GM18517 (cell line): Measurements from ENCODE around the gene ABCA6.
"Not testable (repeated sequence)": the region's sequence is repeated elsewhere in the genome, so short reads cannot be mapped to it uniquely, and the experiment has no call there.

ENCODE experiments used
- ATAC-seq: cut with Tn5 transposase; IDR thresholded peaks from one replicate; pipeline ENCODE4 v1.9.1; 2021; ENCODE audit warnings: mild to moderate bottlenecking, moderate library complexity; ENCODE audit not compliant: unreplicated experiment

Gene ABCA6, protein sequence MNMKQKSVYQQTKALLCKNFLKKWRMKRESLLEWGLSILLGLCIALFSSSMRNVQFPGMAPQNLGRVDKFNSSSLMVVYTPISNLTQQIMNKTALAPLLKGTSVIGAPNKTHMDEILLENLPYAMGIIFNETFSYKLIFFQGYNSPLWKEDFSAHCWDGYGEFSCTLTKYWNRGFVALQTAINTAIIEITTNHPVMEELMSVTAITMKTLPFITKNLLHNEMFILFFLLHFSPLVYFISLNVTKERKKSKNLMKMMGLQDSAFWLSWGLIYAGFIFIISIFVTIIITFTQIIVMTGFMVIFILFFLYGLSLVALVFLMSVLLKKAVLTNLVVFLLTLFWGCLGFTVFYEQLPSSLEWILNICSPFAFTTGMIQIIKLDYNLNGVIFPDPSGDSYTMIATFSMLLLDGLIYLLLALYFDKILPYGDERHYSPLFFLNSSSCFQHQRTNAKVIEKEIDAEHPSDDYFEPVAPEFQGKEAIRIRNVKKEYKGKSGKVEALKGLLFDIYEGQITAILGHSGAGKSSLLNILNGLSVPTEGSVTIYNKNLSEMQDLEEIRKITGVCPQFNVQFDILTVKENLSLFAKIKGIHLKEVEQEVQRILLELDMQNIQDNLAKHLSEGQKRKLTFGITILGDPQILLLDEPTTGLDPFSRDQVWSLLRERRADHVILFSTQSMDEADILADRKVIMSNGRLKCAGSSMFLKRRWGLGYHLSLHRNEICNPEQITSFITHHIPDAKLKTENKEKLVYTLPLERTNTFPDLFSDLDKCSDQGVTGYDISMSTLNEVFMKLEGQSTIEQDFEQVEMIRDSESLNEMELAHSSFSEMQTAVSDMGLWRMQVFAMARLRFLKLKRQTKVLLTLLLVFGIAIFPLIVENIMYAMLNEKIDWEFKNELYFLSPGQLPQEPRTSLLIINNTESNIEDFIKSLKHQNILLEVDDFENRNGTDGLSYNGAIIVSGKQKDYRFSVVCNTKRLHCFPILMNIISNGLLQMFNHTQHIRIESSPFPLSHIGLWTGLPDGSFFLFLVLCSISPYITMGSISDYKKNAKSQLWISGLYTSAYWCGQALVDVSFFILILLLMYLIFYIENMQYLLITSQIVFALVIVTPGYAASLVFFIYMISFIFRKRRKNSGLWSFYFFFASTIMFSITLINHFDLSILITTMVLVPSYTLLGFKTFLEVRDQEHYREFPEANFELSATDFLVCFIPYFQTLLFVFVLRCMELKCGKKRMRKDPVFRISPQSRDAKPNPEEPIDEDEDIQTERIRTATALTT (N-terminal part only)

DNA sequence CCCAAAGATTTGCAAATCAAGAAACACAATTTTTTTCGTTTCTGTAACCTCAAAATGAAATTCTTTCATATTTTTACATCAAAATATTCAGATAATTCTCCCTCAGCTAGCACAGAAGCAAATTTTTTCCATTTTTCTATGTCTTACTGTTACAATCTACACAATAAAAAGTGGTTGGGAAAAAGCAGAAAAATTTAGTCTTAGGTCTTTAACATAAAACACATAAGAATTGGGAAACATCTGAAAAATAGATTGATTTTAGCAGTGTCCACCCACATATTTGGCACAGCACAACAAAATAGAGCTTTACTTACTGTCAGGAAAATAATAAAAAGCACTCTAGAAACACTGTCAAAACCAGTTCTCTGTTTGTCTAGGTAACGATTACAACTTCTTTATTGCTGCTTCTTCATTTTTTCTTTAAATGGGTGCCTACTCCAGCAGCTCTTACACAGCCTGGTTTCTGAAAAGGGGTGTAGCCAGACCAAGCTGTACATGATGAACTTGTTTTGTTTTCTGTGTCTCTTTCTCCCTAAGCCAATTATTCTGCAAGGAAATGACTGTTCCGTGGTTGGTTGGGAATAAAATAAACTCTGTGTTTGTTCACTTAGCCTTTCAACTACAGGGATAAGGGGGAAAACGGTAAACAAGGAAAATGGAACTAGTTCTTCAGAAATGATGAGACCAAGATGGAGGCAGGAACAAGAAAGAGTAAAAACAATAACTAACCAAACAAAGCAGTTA lies at the start of gene ABCA6:
ABCA6 (minus strand) TSS at position 465 of the 744 bp plus-strand sequence. CDS start 1,192 bp downstream, outside the sequence.
- no peak for ATAC-seq

DNA sequence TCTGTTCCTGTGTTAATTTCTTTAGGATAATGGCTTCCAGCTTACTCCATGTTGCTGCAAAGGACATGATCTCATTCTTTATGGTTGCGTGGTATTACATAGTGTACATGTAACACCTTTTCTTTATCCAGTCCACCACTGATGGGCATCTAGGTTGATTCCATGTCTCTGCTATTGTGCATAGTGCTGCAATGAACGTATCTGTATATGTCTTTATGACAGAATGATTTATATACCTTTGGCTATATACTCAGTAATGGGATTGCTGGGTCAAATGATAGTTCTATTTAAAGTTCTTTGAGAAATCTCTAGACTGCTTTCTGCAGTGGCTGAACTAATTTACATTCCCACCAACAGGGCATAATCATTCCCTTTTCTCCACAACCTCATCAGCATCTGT lies 47.1 kb upstream of the ABCA6 start:
- no peak for ATAC-seq

DNA sequence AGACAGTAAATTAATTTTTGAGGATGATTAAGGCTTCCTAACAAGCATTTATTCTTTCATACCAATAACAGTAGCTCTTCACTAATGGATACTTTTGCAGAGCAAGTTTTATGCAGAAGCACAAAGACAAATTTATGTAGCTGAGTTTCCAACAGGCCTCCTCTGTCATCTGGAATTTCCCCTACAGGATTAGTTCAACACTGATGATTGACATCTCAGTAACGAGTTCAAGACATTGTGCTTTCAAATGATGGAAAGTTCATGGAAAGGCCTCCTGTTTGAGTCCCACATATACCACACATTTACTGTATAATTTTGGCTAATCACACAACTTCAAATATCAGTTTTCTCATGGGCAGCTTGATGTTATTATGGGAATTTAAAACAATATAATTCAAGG lies 46.4 kb upstream of the ABCA6 start:
- no peak for ATAC-seq

GRCh38 chr17:69187294-69187693 lies 45.6 kb upstream of the ABCA6 start:
- no peak for ATAC-seq

DNA sequence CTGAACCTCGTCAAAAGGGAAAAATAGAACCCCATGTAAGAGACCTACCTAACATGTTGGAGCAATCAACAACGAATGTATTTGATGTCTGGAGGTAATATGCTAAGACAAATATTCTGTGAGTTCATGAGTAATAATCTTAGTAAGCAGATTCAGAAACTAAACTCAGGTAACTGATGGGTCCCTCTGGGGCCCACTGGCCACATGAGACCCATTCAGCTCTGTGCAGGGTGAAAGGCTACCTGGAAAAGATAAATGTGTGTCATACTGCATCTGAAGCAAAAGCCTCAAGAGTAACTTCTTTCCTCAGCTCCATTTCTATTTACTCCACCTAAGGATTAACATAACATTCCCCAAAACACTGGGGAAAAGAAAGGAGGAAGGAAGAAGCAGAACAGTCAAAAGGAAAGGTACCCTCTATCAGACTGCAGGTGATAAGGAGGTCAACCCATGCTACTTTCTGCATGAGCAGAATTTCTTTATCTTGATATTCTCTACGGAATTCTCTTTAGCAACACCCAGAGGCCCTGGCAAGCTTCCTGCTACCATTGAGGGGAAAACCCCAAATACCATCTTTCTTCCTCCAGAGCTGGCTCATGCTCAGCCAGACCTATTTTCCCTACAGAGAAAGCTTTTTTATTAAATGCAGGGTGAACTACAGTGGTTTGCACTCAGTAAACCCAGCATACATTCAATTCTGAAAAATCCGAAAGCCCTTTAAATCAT lies 37.7 kb upstream of the ABCA6 start:
- no peak for ATAC-seq

DNA sequence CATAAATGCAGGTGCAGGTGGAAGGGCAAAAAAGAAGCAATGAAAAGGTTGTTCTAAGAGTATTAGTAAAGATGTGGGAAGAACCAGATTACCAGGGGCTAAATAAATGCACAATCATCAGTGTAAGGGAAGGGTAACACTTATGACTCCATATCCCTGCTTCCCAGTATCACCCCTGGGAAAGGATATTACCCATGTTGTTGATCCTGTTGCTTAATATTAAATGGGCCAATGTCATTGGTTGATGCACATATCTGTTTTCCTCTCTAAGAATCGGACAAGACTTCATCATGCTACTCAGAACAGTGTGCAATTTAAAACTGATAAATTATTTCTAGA lies 34.7 kb upstream of the ABCA6 start:
- no peak for ATAC-seq

DNA sequence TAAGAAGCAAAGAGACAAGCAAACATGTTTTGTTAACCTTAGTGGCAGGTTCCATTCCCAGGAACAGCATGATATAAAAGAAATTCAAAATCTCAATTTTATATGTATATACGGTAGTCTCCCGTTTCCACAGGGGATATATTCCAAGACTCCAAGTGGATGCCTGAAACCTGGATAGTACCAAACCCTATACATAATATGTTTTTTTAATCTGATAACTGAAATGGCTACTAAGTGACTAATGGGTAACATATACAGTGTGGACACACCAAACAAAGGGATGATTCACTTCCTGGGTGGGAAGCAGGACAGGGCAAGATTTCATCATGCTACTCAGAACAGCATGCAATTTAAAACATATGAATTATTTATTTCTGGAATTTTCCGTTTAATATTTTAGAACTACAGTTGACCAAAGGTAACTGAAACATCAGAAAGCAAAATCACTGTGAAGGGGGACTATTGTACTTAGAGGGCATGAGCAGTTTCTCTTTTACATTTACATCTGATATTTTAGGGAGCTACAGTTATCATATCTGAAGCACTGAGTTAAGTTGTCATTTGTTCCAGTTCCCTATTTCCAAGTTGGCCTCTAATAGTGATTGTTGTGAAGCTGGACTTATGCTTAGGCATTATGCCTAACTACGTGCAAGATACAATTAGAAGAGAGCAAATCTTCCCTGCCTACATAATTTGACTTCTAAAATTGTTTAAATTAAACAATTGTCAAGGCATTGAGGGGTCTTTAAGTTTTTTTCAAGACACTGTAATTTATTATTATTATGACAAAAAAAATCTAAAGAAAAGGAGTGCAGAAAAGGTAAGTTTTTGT lies 34.1 kb upstream of the ABCA6 start:
- no peak for ATAC-seq

GRCh38 chr17:69175262-69175624 lies 33.5 kb upstream of the ABCA6 start:
- ATAC-seq: no peak

DNA sequence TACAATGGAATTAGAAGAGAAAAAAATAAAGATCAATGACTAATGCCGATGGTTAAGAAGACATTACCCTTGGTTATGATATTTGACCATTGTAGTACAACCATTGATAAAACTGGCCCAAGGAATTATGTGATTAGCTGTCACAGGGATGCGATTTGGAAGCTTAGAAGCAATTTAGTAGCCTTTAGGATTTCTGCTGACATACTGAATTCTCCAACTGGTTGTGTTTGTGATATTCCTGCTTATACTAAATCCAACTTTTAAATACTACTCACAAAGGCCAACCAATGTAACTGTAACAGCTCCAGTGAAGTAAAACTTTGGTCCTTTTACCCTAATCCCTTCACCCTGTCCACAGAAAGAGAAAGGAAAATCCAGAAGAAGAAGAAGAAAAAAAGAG lies 31.4 kb upstream of the ABCA6 start:
- no peak for ATAC-seq

DNA sequence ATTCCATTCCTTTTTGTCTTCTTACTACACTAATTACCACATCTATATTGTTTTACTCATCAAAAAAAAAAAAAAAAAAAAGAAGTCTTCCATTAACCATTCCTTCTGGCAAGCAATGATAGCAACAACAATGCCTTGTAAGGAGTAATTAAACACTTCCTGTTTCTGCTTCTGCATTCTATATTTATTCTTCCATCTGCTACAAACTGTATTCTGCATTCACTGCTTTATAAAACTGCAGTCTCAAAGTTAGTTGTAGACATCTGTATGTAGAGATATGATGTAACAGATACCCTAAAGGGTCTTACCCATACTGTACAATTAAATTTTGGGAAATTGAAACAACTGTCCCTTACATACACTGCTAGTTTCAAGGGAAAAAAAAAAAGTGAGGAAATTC lies 28.7 kb upstream of the ABCA6 start:
- no peak for ATAC-seq

GRCh38 chr17:69168642-69169041 lies 26.9 kb upstream of the ABCA6 start:
- ATAC-seq: not testable (repeated sequence)

DNA sequence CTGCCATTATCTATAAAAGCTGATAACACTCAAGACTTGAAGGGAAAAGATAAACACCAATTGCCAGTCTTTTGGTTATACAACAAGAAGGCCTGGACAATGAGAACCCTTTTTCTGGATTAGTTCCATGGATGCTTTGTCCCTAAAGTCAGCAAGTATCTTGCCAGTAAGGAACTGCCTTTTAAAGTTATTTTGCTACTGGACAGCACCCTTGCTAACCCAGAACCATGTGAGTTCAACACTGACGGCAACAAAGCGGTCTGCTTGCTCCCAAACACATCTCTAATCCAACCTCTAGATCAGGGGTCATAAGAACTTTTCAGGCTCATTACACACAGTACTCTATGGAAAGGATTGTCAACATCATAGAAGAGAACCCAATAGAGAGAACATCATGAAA lies 25.3 kb upstream of the ABCA6 start:
- no peak for ATAC-seq

DNA sequence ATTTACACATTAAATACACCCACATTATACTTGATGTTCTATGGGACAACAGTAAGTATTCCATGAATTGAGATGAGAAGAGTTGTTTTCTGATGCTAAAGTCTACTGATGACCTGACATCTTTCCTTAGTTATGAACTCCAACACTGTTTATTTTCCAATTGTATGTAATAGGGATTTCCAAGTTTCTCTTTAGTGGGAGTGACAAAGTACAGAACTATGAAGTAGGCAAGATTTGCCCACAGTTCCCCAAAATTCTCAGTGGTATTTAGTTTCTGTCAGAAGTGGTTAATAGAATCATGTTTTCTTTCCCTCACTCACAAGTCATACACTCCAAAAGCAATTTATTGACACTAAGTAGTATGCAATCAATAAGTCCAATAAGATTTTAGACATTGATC lies 22.5 kb upstream of the ABCA6 start:
- no peak for ATAC-seq

DNA sequence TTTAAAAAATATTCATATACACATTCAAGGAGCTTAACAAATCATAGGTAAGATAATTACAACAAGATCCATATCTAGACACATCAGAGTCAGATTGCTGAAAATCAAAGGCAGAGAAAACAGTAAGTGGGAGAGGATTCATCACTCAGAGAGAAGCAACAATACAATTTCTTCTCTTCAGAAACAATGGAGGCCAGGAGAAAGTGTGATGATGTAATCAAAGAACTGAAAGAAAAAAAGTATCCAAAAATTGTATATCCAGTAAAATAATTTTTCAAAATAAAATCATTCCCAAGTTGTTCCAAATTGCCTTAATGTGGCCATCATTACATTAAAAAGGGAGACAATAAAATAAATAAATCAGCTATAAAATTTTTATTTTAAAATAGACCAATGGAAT lies 17.7 kb upstream of the ABCA6 start:
- ATAC-seq: no peak

DNA sequence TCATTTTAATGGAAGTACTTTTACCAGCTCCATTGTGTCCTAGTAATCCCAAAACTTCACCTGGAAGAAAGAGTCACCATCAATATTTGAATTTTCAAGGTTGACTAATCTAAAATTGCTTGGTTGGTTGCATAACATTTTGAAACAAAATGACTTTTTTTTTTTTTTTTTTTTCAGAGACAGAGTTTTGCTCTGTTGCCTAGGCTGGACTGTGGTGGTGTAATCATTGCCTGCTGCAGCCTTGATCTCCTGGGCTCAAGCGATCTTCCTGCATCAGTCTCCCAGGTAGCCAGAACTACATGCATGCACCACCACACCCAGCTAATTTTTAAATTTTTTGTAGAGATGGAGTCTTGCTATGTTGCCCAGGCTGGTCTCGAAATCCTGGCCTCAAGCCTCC lies 12.6 kb upstream of the ABCA6 start:
- ATAC-seq: no peak

DNA sequence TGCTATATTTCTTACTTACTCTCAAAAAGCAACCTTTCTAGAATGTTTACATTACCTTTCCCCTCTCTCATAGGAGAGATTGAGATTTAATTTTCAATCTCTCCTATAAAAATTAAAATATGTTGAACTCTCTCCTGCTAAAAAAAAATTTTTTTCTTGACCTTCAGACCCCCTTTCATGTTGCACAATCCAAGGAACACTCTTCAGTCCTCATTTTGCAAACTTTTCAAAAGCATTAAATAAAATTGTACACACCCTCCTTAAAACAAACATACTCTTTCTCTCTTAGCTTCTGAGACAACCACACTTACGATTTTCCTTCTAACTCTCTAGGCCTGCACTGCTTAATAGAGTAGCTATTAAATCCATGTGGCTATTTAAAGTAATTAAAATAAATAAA lies 8.6 kb upstream of the ABCA6 start:
- ATAC-seq: no peak

- ATAC-seq: no peak
Observed at GRCh38 chr17:69147460-69147859, 5.8 kb upstream of the ABCA6 start.

GRCh38 chr17:69144331-69145255 lies 2.9 kb upstream of the ABCA6 start:
- no peak for ATAC-seq
